Stomach (tissue), 9 donors: ENCODE results near the gene DIAPH3. TPM values are rescaled to one million over a fixed set of nuclear protein-coding genes. Genes with fewer than 3 reads are reported as not detected.

Source experiments
- DNase-seq, 2 donors: peaks; one replicate each; pipeline versions ENCODE4 v3.0.0 to v3.0.0-alpha.2; 2013 to 2019
- H3K27ac ChIP-seq, 5 donors: fragments of 200-600 bp in 4 of 5; sonication (generic) in 4 of 5; one replicate each; pipeline ENCODE4 v1.5.1; 2013 to 2019; ENCODE audit warnings: mild to moderate bottlenecking in 1 of 5, moderate library complexity in 1 of 5
- H3K27me3 ChIP-seq, 3 donors: fragments of 200-600 bp; sonication (generic); one replicate each; pipeline ENCODE4 v1.5.1; 2017 to 2019; ENCODE audit warnings: mixed run types in 1 of 3
- H3K36me3 ChIP-seq, 4 donors: fragments of 200-600 bp; sonication (generic); 1 replicate in 3 of 4; 2 replicates in 1 of 4; pipeline ENCODE4 v1.5.1; 2016 to 2019
- H3K4me1 ChIP-seq, 4 donors: fragments of 200-600 bp; sonication (generic); one replicate each; pipeline ENCODE4 v1.5.1; 2016 to 2019
- H3K4me3 ChIP-seq, 4 donors: fragments of 200-600 bp; sonication (generic) in 3 of 4; one replicate each; pipeline ENCODE4 v1.5.1; 2016 to 2019; ENCODE audit warnings: mild to moderate bottlenecking in 1 of 4
- H3K9me3 ChIP-seq, 4 donors: fragments of 200-600 bp; sonication (generic); one replicate each; pipeline ENCODE4 v1.5.1; 2016 to 2019
- EP300 ChIP-seq: sonication (generic); formaldehyde crosslinking; IDR thresholded peaks from one replicate; pipeline ENCODE4 v1.6.1; 2017; ENCODE audit warnings: antibody characterized with exemption
- POLR2A ChIP-seq, 4 donors: fragments of 450-650 bp; IDR thresholded peaks; one replicate each; pipeline ENCODE4 v1.6.1; 2016; ENCODE audit warnings: antibody characterized with exemption in 4 of 4, control low read depth in 2 of 4, mild to moderate bottlenecking in 1 of 4, moderate library complexity in 1 of 4
- POLR2AphosphoS5 ChIP-seq, 3 donors: sonication (generic); formaldehyde crosslinking; IDR thresholded peaks; one replicate each; pipeline ENCODE4 v1.6.1; 2016; ENCODE audit warnings: antibody characterized with exemption in 3 of 3
- WGBS, 5 donors: extraction: QIAGEN DNeasy Blood & Tissue Kit in 3 of 5; methylation state at CpG; one replicate each; pipeline versions ENCODE4 v1.1.5 to v1.1.7; 2013 to 2018; 5-methylcytosine and 5-hydroxymethylcytosine counted together
- intact Hi-C: fragments of 100-400 bp; cut with DNase I; formaldehyde crosslinking; loops from one replicate; pipeline ENCODE4 v1.15.1; 2023; ENCODE audit warnings: low total_unique reads
- polyA plus RNA-seq, 3 donors: library from polyadenylated mRNA; stranded (reverse); fragments of 200-250 nt; gene quantifications; one replicate each; pipeline ENCODE4 v1.2.3, GENCODE V29; 2013
- total RNA-seq, 5 donors: library from RNA; depleted of rRNA; stranded (reverse); fragments of >200 nt; gene quantifications; one replicate each; pipeline versions ENCODE4 v1.1.0 to v1.2.3, GENCODE V29; 2014 to 2016
- TF ChIP-seq, protein P1 (sequence below), 7 experiments: fragments of 450-650 bp in 4 of 7; fragments of 200-600 bp in 3 of 7; sonication (generic) in 3 of 7; IDR thresholded peaks; one replicate each; pipeline ENCODE4 v1.5.1; 2016 to 2019; ENCODE audit warnings: antibody characterized with exemption in 7 of 7, control low read depth in 2 of 7, mild to moderate bottlenecking in 1 of 7
- donor health status: healthy with polysubstance abuse.
- donor health status: Bipolar disorder and iron deficiency.
- donor health status: healthy.

The DIAPH3 gene
- total and polyA plus RNA-seq, 8 donors: 2.5 to 12.1 (median 4.6) TPM

DNA sequence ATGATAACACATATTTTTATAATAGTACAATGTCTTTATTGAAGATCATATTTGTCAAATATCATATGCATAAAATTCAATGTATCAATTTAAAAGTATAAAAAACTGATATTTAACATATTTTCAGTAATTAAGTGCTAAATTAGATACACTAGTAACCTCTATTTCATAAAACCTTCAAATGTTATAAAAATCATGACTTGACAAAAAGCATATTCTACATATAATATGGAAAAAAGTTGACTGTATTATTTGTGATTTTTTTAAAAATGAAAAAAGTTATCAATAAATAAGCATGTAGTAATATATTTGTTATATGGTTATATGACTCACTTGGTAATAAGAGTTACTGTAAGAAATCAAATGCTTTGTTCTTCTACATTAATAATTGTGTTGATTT lies 356.9 kb downstream of the DIAPH3 start:
- TF ChIP-seq POLR2AphosphoS5 (IDR thresholded peaks at IDR 0.05): no peak
- no peak for TF ChIP-seq POLR2A (IDR thresholded peaks at IDR 0.05)
- no peak for TF ChIP-seq EP300
- TF ChIP-seq, protein P1, sequence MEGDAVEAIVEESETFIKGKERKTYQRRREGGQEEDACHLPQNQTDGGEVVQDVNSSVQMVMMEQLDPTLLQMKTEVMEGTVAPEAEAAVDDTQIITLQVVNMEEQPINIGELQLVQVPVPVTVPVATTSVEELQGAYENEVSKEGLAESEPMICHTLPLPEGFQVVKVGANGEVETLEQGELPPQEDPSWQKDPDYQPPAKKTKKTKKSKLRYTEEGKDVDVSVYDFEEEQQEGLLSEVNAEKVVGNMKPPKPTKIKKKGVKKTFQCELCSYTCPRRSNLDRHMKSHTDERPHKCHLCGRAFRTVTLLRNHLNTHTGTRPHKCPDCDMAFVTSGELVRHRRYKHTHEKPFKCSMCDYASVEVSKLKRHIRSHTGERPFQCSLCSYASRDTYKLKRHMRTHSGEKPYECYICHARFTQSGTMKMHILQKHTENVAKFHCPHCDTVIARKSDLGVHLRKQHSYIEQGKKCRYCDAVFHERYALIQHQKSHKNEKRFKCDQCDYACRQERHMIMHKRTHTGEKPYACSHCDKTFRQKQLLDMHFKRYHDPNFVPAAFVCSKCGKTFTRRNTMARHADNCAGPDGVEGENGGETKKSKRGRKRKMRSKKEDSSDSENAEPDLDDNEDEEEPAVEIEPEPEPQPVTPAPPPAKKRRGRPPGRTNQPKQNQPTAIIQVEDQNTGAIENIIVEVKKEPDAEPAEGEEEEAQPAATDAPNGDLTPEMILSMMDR (IDR thresholded peaks at IDR 0.05): no peak
- no peaks in the 10 kb centered on the region for H3K9me3 ChIP-seq
- no peak overlapping the region for H3K4me3 ChIP-seq
- no peaks in the 10 kb centered on the region for H3K4me1 ChIP-seq
- no peak overlapping the region for H3K27ac ChIP-seq
- intact Hi-C loops: no loop called here
- DNase-seq: no peak
- no peaks in the 10 kb centered on the region for H3K27me3 ChIP-seq
- H3K36me3 ChIP-seq: no peaks in the 10 kb centered on the region

DNA sequence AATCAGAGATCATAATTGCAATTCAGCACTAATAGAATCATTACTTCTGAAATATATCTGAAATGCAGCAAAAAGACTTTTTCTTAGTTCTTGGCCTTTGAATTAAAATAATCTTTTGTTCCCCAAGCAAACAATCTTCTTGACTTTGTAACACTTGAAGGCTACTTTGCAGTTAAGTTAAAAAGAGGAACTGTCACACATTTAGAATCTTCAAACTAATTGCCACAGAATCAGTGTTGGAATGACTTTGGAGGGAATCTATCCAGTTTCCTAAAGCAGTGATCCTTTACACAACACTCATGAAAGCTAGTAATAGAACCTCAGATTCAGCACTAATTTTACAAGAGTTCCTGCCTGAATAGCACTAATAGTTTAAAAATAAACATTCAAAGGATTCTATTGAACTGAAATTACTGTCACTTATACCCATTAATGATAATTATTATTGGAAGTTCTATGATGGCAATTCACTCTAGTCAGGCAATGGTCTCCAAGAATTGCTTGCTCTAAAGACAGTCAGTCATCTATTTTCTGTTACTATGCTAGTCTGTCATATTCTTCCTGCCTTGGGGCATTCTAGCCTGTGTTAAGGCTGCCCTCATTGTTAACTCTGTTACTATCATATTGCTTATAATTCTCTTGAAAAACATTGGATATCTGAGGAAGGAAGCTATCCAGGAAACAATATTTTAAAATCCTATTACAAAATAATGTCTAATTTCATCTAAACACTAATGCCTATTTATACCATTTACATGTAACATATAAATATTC lies 362.4 kb downstream of the DIAPH3 start:
- TF ChIP-seq, protein P1 (IDR thresholded peaks at IDR 0.05): no peak
- TF ChIP-seq EP300 (no peak), POLR2A (IDR thresholded peaks at IDR 0.05) (no peak), POLR2AphosphoS5 (IDR thresholded peaks at IDR 0.05) (no peak)
- intact Hi-C loops: no loop called here
- Histone ChIP-seq H3K27ac (no peak overlapping the region), H3K4me3 (no peak overlapping the region), H3K9me3 (no peaks in the 10 kb centered on the region), H3K27me3 (no peaks in the 10 kb centered on the region), H3K36me3 (no peaks in the 10 kb centered on the region), H3K4me1 (no peaks in the 10 kb centered on the region)
- no peak for DNase-seq

DNA sequence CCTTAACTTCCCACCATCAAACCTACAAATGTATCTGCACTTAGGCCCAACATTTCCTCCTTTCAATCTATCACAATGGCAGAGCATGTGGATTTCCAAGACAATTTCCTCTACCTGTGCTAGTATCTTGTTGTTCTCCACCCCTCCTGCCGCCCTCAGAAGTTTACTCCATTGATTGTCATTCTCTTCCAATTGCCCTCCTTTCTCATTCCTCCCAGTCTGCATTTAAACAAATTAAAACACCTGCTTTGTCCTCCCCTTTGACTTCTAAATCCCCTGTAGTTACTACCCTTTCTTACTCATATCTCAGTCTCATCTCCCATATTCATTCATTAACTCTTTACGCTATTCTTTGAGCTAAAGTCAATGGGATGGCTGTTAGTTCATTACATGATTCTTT lies 370.6 kb downstream of the DIAPH3 start:
- no peaks in the 10 kb centered on the region for H3K36me3 ChIP-seq
- H3K9me3 ChIP-seq: no peaks in the 10 kb centered on the region
- WGBS, 5 donors: 97 to 100% (median 98%) methylated on average over 2 of the region's 2 CpGs
- DNase-seq: no peak
- H3K27me3 ChIP-seq: no peaks in the 10 kb centered on the region
- H3K4me1 ChIP-seq: no peaks in the 10 kb centered on the region
- H3K27ac ChIP-seq: no peak overlapping the region
- no peak overlapping the region for H3K4me3 ChIP-seq
- intact Hi-C loops: no loop called here
- TF ChIP-seq, protein P1 (IDR thresholded peaks at IDR 0.05): no peak
- TF ChIP-seq POLR2A (IDR thresholded peaks at IDR 0.05) (no peak), EP300 (no peak), POLR2AphosphoS5 (IDR thresholded peaks at IDR 0.05) (no peak)

DNA sequence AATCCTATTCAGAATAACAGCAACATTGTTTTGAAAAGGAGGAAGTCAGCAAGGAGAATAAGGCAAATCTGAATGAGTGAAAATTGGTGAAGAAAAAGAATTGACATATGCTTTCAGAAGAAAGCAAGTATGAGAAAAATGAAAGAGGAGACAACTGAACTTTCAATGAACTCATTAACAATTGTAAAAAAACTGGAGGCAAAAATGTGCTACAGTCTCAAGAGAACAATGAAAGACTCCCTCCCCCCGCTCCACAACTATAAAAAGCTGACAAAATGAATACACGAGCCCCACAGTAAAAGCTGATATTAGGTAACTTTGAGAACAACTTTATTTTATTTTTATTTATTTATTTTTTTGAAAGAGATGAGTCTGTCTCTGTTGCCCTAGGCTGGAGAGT lies 373.1 kb downstream of the DIAPH3 start:
- WGBS, 5 donors: 46 to 71% (median 48%) methylated on average over 2 of the region's 2 CpGs
- no peak for DNase-seq
- H3K9me3 ChIP-seq: no peaks in the 10 kb centered on the region
- no peak overlapping the region for H3K27ac ChIP-seq
- H3K27me3 ChIP-seq: no peaks in the 10 kb centered on the region
- no peak for TF ChIP-seq EP300
- intact Hi-C loops: no loop called here
- no peaks in the 10 kb centered on the region for H3K4me1 ChIP-seq
- no peak overlapping the region for H3K4me3 ChIP-seq
- no peaks in the 10 kb centered on the region for H3K36me3 ChIP-seq

DNA sequence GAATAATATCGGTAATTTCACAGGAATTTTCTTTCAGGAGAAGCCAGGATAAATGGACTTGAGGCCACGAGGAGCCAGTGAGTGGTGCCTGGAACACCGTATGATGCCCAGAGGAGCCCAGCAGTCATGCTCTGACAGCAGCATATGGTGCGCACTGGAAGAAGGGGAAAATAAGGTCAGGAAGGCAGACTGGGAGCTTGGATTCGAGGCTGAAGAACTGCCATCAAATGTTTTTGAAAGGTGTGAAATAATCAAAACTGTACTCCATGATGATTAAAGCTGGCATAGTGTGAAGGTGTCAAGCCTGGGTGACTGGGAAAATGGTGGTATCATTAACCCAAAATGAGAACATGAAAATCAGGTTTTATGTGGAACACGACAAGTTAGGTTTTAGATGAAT lies 374.2 kb downstream of the DIAPH3 start:
- Histone ChIP-seq H3K36me3 (no peaks in the 10 kb centered on the region), H3K9me3 (no peaks in the 10 kb centered on the region), H3K4me1 (no peaks in the 10 kb centered on the region), H3K27ac (no peak overlapping the region), H3K27me3 (no peaks in the 10 kb centered on the region), H3K4me3 (no peak overlapping the region)
- DNase-seq: no peak
- 89 to 96% (median 94%) methylated on average over 6 of the region's 6 CpGs for WGBS, 5 donors
- intact Hi-C loops: no loop called here
- no peak for TF ChIP-seq POLR2A (IDR thresholded peaks at IDR 0.05)
- no peak for TF ChIP-seq POLR2AphosphoS5 (IDR thresholded peaks at IDR 0.05)
- no peak for TF ChIP-seq EP300
- TF ChIP-seq, protein P1 (IDR thresholded peaks at IDR 0.05): no peak
